Upper lobe of left lung (tissue), 6 donors: Measurements from ENCODE around the gene MYT1. TPM values are rescaled to one million over a fixed set of nuclear protein-coding genes. Genes with fewer than 3 reads are reported as not detected.
A peak's percentile ranks its signal among the peaks of the same experiment; 100 is the strongest.

ENCODE experiments used
- ATAC-seq, 2 donors: fragments of 200-7000 bp; cut with Tn5 transposase; one replicate each; pipeline ENCODE4 v1.9.1; 2022; ENCODE audit warnings: mild to moderate bottlenecking in 2 of 2, moderate library complexity in 2 of 2; ENCODE audit not compliant: low FRiP score in 2 of 2
- DNase-seq, 2 donors: peaks; one replicate each; pipeline ENCODE4 v3.0.0-alpha.2; 2019 to 2020
- H3K27ac ChIP-seq, 4 donors: fragments of 200-600 bp; sonication (generic); one replicate each; pipeline ENCODE4 v1.5.1; 2016 to 2019
- H3K27me3 ChIP-seq, 4 donors: fragments of 200-600 bp; sonication (generic); one replicate each; pipeline ENCODE4 v1.5.1; 2017 to 2019
- H3K36me3 ChIP-seq, 4 donors: fragments of 200-600 bp; sonication (generic); one replicate each; pipeline ENCODE4 v1.5.1; 2016 to 2019
- H3K4me1 ChIP-seq, 4 donors: fragments of 200-600 bp; sonication (generic); one replicate each; pipeline ENCODE4 v1.5.1; 2018 to 2019
- H3K4me3 ChIP-seq, 4 donors: fragments of 200-600 bp; sonication (generic); one replicate each; pipeline ENCODE4 v1.5.1; 2017 to 2019; ENCODE audit warnings: mild to moderate bottlenecking in 2 of 4, moderate library complexity in 1 of 4
- H3K9me3 ChIP-seq, 4 donors: fragments of 200-600 bp; sonication (generic); one replicate each; pipeline ENCODE4 v1.5.1; 2018 to 2019
- CTCF ChIP-seq, 6 experiments: fragments of 450-650 bp in 4 of 6; fragments of 200-600 bp in 2 of 6; sonication (generic) in 2 of 6; IDR thresholded peaks; one replicate each; pipeline ENCODE4 v1.5.1; 2016 to 2019; ENCODE audit warnings: antibody characterized with exemption in 6 of 6
- EP300 ChIP-seq, 4 donors: sonication (generic); formaldehyde crosslinking; IDR thresholded peaks; one replicate each; pipeline ENCODE4 v1.5.1; 2017; ENCODE audit warnings: antibody characterized with exemption in 4 of 4, control low read depth in 2 of 4
- POLR2A ChIP-seq, 4 donors: fragments of 450-650 bp; IDR thresholded peaks; one replicate each; pipeline ENCODE4 v1.5.1; 2016 to 2017; ENCODE audit warnings: antibody characterized with exemption in 4 of 4, mild to moderate bottlenecking in 2 of 4
- POLR2AphosphoS5 ChIP-seq, 2 donors: sonication (generic); formaldehyde crosslinking; IDR thresholded peaks; one replicate each; pipeline ENCODE4 v1.5.1; 2017; ENCODE audit warnings: antibody characterized with exemption in 2 of 2
- WGBS, 2 donors: methylation state at CpG; one replicate each; pipeline ENCODE4 v1.1.5; 2017 to 2018; 5-methylcytosine and 5-hydroxymethylcytosine counted together
- total RNA-seq, 6 donors: library from RNA; depleted of rRNA in 4 of 6; stranded (reverse); fragments of >200 nt in 4 of 6; gene quantifications; one replicate each; pipeline versions ENCODE4 v1.1.0 to v1.2.1, GENCODE V29; 2016 to 2021
- donor health status: DM: no; HTN: no; CAD: no; lungs with moderate emphysema.
- donor health status: DM: no; HTN: yes; CAD: no; lungs with severe emphysema.

Gene MYT1
- total RNA-seq, 6 donors from 2014 or later, result 0.09 to 3.1 TPM; not detected in 4

GRCh38 chr20:64265201-64265600 lies 100.9 kb downstream of the MYT1 start:
- Histone ChIP-seq H3K27ac (no peak overlapping the region), H3K4me1 (peaks cover 3 to 19% (median 12%) of the 10 kb centered on the region in 4 donors), H3K27me3 (no peaks in the 10 kb centered on the region), H3K9me3 (no peaks in the 10 kb centered on the region), H3K4me3 (no peak overlapping the region), H3K36me3 (peaks cover 0 to 41% (median 12%) of the 10 kb centered on the region in 4 donors)
- ATAC-seq (no peak), DNase-seq (no peak)
- WGBS, 2 donors, result 74 to 84% methylated on average over 5 of the region's 5 CpGs
- TF ChIP-seq POLR2AphosphoS5 (IDR thresholded peaks at IDR 0.05) (no peak), POLR2A (IDR thresholded peaks at IDR 0.05) (no peak), EP300 (IDR thresholded peaks at IDR 0.05) (no peak), CTCF (IDR thresholded peaks at IDR 0.05) (no peak)

- ATAC-seq (no peak), DNase-seq (no peak)
- 89 to 96% methylated on average over 5 of the region's 5 CpGs for WGBS, 2 donors
- no peaks in the 10 kb centered on the region for H3K27me3 ChIP-seq
- no peak overlapping the region for H3K27ac ChIP-seq
- no peaks in the 10 kb centered on the region for H3K9me3 ChIP-seq
- no peak overlapping the region for H3K4me3 ChIP-seq
- TF ChIP-seq EP300 (IDR thresholded peaks at IDR 0.05) (no peak), POLR2AphosphoS5 (IDR thresholded peaks at IDR 0.05) (no peak), POLR2A (IDR thresholded peaks at IDR 0.05) (no peak), CTCF (IDR thresholded peaks at IDR 0.05) (no peak)
- peaks cover 0 to 41% (median 12%) of the 10 kb centered on the region in 4 donors for H3K36me3 ChIP-seq
- peaks cover 0 to under 1% (median 0%) of the 10 kb centered on the region in 4 donors for H3K4me1 ChIP-seq
Measured at GRCh38 chr20:64266988-64267387, 102.7 kb downstream of the MYT1 start.

DNA sequence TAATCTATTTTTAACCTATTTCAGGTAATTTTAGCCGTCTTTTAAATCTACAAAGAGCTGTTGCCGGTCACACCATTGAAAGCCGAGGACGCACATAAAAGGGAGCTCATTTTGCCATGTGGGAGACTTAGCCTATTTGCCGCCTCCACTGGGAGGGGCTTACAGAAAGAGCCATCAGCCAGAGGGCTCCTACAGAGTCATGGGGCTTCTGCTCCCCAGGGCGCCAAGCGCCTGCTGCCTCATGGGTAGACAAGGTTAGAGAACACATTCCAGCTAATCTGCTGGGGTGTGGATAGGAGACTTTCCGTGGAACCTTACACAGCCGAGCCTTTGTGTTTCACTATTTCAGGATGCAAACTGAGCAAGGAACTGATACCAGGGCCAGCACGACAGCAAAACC lies 103.9 kb downstream of the MYT1 start:
- WGBS, 2 donors, result 91 to 96% methylated on average over 10 of the region's 10 CpGs
- TF ChIP-seq EP300 (IDR thresholded peaks at IDR 0.05) (no peak), CTCF (IDR thresholded peaks at IDR 0.05) (no peak), POLR2A (IDR thresholded peaks at IDR 0.05) (no peak), POLR2AphosphoS5 (IDR thresholded peaks at IDR 0.05) (no peak)
- Histone ChIP-seq H3K27ac (no peak overlapping the region), H3K9me3 (no peaks in the 10 kb centered on the region), H3K4me1 (no peaks in the 10 kb centered on the region), H3K36me3 (peaks cover 0 to 40% (median 14%) of the 10 kb centered on the region in 4 donors), H3K4me3 (no peak overlapping the region), H3K27me3 (no peaks in the 10 kb centered on the region)
- no peak for DNase-seq
- ATAC-seq, result no peak

DNA sequence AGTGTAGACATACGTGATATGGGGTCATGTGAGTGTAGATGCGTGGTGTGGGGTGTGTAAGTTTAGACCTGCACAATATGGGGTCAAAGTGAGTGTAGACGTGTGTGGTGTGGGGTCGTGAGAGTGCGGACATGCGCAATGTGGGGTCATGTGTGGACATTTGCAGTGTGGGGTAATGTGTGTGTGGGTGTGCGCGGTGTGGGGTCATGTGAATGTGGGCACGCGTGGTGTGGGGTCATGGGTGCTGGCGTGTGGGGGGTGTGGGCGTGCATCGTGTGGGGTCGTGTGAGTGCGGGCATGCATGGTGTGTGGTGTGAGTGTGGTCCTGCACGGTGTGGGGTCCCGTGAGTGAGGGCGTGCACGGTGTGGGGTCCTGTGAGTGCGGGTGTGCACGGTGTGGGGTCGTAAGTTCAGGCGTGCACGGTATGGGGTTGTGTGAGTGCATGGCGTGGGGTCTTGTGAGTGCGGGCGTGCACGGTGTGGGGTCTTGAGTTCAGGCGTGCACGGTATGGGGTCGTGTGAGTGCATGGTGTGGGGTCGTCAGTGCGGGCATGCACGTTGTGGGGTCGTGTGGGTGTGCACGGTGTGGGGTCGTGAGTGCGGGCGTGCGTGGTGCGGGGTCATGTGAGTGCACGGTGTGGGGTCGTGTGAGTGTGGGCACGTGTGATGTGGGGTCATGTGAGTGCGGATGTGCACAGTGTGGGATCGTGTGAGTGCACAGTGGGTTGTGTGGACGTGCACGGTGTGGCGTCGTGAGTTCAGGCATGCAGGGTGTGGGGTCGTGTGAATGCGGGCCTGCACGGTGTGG lies 105.6 kb downstream of the MYT1 start:
- no peaks in the 10 kb centered on the region for H3K9me3 ChIP-seq
- H3K4me1 ChIP-seq, result no peaks in the 10 kb centered on the region
- 94 to 96% methylated on average over 53 of the region's 53 CpGs for WGBS, 2 donors
- TF ChIP-seq POLR2A (IDR thresholded peaks at IDR 0.05), result no peak
- TF ChIP-seq CTCF (IDR thresholded peaks at IDR 0.05), result no peak
- TF ChIP-seq EP300 (IDR thresholded peaks at IDR 0.05), result no peak
- no peak for TF ChIP-seq POLR2AphosphoS5 (IDR thresholded peaks at IDR 0.05)
- H3K4me3 ChIP-seq, result no peak overlapping the region
- no peaks in the 10 kb centered on the region for H3K27me3 ChIP-seq
- H3K36me3 ChIP-seq, result peaks cover 0 to 47% (median 18%) of the 10 kb centered on the region in 4 donors
- ATAC-seq (peak; percentile 31 to 68), DNase-seq (peak in 1 of 2 donors; percentile 68)
- no peak overlapping the region for H3K27ac ChIP-seq
